Natural killer cell treated with Interleukin-12 subunit alpha and Interleukin-12 subunit beta and Interleukin-15 and Interleukin-18, amount 100 ng/mL, for 72 hours (primary cell): ENCODE measurements around the gene TMEM204. TPM values are rescaled to one million over a fixed set of nuclear protein-coding genes. Genes with fewer than 3 reads are reported as not detected.
"Not testable (repeated sequence)": the region's sequence is repeated elsewhere in the genome, so short reads cannot be mapped to it uniquely, and the experiment has no call there.

ENCODE experiments used
- ATAC-seq, 2 donors: fragments of 150-1000 bp; cut with Tn5 transposase in 1 of 2; sonication (Bioruptor Pico), chemical (Tn5 transposase) in 1 of 2; 2 replicates each; pipeline ENCODE4 v1.10.0; 2021
- DNase-seq: peaks from one replicate; pipeline ENCODE4 v3.0.0; 2022; ENCODE audit warnings: low spot score
- H3K27ac Mint-ChIP-seq, 2 donors: 1 replicate in 1 of 2; 2 replicates in 1 of 2; pipeline ENCODE4 v1.8.0; 2022; ENCODE audit warnings: mixed read lengths in 2 of 2, mild to moderate bottlenecking in 1 of 2, moderate library complexity in 1 of 2
- H3K27me3 Mint-ChIP-seq, 2 donors: 1 replicate in 1 of 2; 2 replicates in 1 of 2; pipeline ENCODE4 v1.8.0; 2022; ENCODE audit warnings: mixed read lengths in 2 of 2
- H3K36me3 Mint-ChIP-seq: one replicate; pipeline ENCODE4 v1.8.0; 2022; ENCODE audit warnings: mixed read lengths
- H3K4me1 Mint-ChIP-seq, 2 donors: 1 replicate in 1 of 2; 2 replicates in 1 of 2; pipeline ENCODE4 v1.8.0; 2022; ENCODE audit warnings: low read depth in 2 of 2, mixed read lengths in 2 of 2, mild to moderate bottlenecking in 1 of 2
- H3K4me3 Mint-ChIP-seq: one replicate; pipeline ENCODE4 v1.8.0; 2022; ENCODE audit warnings: mixed read lengths
- H3K9me3 Mint-ChIP-seq: 2 replicates; pipeline ENCODE4 v1.8.0; 2022; ENCODE audit warnings: mixed read lengths
- total RNA-seq, 2 donors: library from RNA; stranded (reverse); gene quantifications; one replicate each; pipeline ENCODE4 v1.2.3, GENCODE V29; 2022

The TMEM204 gene
- total RNA-seq, 2 donors from 2014 or later = 2.8 to 10.7 TPM

- H3K4me3 Mint-ChIP-seq = no peak overlapping the region
- H3K36me3 Mint-ChIP-seq = no peaks in the 10 kb centered on the region
- no peaks in the 10 kb centered on the region for H3K9me3 Mint-ChIP-seq
- H3K27me3 Mint-ChIP-seq = no peaks in the 10 kb centered on the region
- DNase-seq (no peak), ATAC-seq (no peak)
- H3K4me1 Mint-ChIP-seq = peaks cover 0 to 2% of the 10 kb centered on the region in 2 donors
- H3K27ac Mint-ChIP-seq = no peak overlapping the region
These were observed 45.7 kb downstream of the TMEM204 start for GRCh38 chr16:1579214-1579613.

- no peak for ATAC-seq
- Mint-ChIP-seq H3K27ac (no peak overlapping the region), H3K36me3 (no peaks in the 10 kb centered on the region), H3K9me3 (no peaks in the 10 kb centered on the region), H3K27me3 (no peaks in the 10 kb centered on the region), H3K4me3 (no peak overlapping the region), H3K4me1 (peaks cover 0 to 2% of the 10 kb centered on the region in 2 donors)
- DNase-seq = no peak
These were observed 46.8 kb downstream of the TMEM204 start for GRCh38 chr16:1580256-1580655.

- H3K27me3 Mint-ChIP-seq = no peaks in the 10 kb centered on the region
- H3K27ac Mint-ChIP-seq = no peak overlapping the region
- no peak for ATAC-seq
- DNase-seq = no peak
- no peaks in the 10 kb centered on the region for H3K36me3 Mint-ChIP-seq
- no peaks in the 10 kb centered on the region for H3K9me3 Mint-ChIP-seq
- H3K4me3 Mint-ChIP-seq = no peak overlapping the region
- H3K4me1 Mint-ChIP-seq = peaks cover 0 to 2% of the 10 kb centered on the region in 2 donors
These were observed 47.5 kb downstream of the TMEM204 start for GRCh38 chr16:1580956-1581355.

- Mint-ChIP-seq H3K9me3 (no peaks in the 10 kb centered on the region), H3K36me3 (no peaks in the 10 kb centered on the region), H3K27ac (no peak overlapping the region), H3K27me3 (no peaks in the 10 kb centered on the region), H3K4me3 (no peak overlapping the region), H3K4me1 (peaks cover 0 to 2% of the 10 kb centered on the region in 2 donors)
- ATAC-seq (no peak), DNase-seq (no peak)
These were observed 48.3 kb downstream of the TMEM204 start for GRCh38 chr16:1581804-1582203.

GRCh38 chr16:1583180-1583579 lies 49.7 kb downstream of the TMEM204 start:
- Mint-ChIP-seq H3K27ac (no peak overlapping the region), H3K36me3 (no peaks in the 10 kb centered on the region)
- ATAC-seq = no peak

GRCh38 chr16:1584926-1585484 lies 51.5 kb downstream of the TMEM204 start:
- H3K4me3 Mint-ChIP-seq = no peak overlapping the region
- H3K27me3 Mint-ChIP-seq = no peaks in the 10 kb centered on the region
- H3K4me1 Mint-ChIP-seq = no peaks in the 10 kb centered on the region
- DNase-seq = no peak
- no peaks in the 10 kb centered on the region for H3K36me3 Mint-ChIP-seq
- no peak for ATAC-seq
- no peaks in the 10 kb centered on the region for H3K9me3 Mint-ChIP-seq
- H3K27ac Mint-ChIP-seq = no peak overlapping the region

More at GRCh38 chr16:1583180-1583579, 49.7 kb downstream of the TMEM204 start:
- DNase-seq = no peak
- Mint-ChIP-seq H3K27me3 (no peaks in the 10 kb centered on the region), H3K4me1 (peaks cover 0 to 2% of the 10 kb centered on the region in 2 donors), H3K9me3 (no peaks in the 10 kb centered on the region), H3K4me3 (no peak overlapping the region)

GRCh38 chr16:1590366-1590765 lies 56.9 kb downstream of the TMEM204 start:
- Mint-ChIP-seq H3K27me3 (no peaks in the 10 kb centered on the region), H3K4me3 (no peak overlapping the region), H3K36me3 (no peaks in the 10 kb centered on the region), H3K27ac (no peak overlapping the region), H3K9me3 (no peaks in the 10 kb centered on the region), H3K4me1 (no peaks in the 10 kb centered on the region)
- no peak for DNase-seq
- no peak for ATAC-seq

GRCh38 chr16:1590930-1591705 lies 57.7 kb downstream of the TMEM204 start:
- Mint-ChIP-seq H3K36me3 (no peaks in the 10 kb centered on the region), H3K4me1 (no peaks in the 10 kb centered on the region), H3K27me3 (no peaks in the 10 kb centered on the region), H3K4me3 (no peak overlapping the region), H3K27ac (no peak overlapping the region), H3K9me3 (no peaks in the 10 kb centered on the region)
- ATAC-seq (no peak), DNase-seq (no peak)

- Mint-ChIP-seq H3K27me3 (no peaks in the 10 kb centered on the region), H3K27ac (no peak overlapping the region), H3K9me3 (no peaks in the 10 kb centered on the region), H3K4me3 (no peak overlapping the region), H3K4me1 (no peaks in the 10 kb centered on the region), H3K36me3 (no peaks in the 10 kb centered on the region)
- ATAC-seq (no peak), DNase-seq (no peak)
These were observed 59.0 kb downstream of the TMEM204 start for GRCh38 chr16:1592446-1592845.

GRCh38 chr16:1595511-1595910 lies 62.0 kb downstream of the TMEM204 start:
- H3K36me3 Mint-ChIP-seq, H3K9me3 Mint-ChIP-seq, DNase-seq, H3K27me3 Mint-ChIP-seq, H3K4me1 Mint-ChIP-seq, H3K4me3 Mint-ChIP-seq, H3K27ac Mint-ChIP-seq, ATAC-seq: not testable (repeated sequence)

GRCh38 chr16:1596516-1596915 lies 63.0 kb downstream of the TMEM204 start:
- H3K4me3 Mint-ChIP-seq = no peak overlapping the region
- no peak for DNase-seq
- no peaks in the 10 kb centered on the region for H3K9me3 Mint-ChIP-seq
- H3K27me3 Mint-ChIP-seq = no peaks in the 10 kb centered on the region
- no peaks in the 10 kb centered on the region for H3K4me1 Mint-ChIP-seq
- H3K27ac Mint-ChIP-seq = no peak overlapping the region
- ATAC-seq = no peak
- no peaks in the 10 kb centered on the region for H3K36me3 Mint-ChIP-seq

GRCh38 chr16:1597154-1597553 lies 63.7 kb downstream of the TMEM204 start:
- H3K4me1 Mint-ChIP-seq = no peaks in the 10 kb centered on the region
- no peaks in the 10 kb centered on the region for H3K36me3 Mint-ChIP-seq
- H3K9me3 Mint-ChIP-seq = no peaks in the 10 kb centered on the region
- no peaks in the 10 kb centered on the region for H3K27me3 Mint-ChIP-seq
- H3K27ac Mint-ChIP-seq = no peak overlapping the region
- DNase-seq = no peak
- H3K4me3 Mint-ChIP-seq = no peak overlapping the region
- no peak for ATAC-seq

- Mint-ChIP-seq H3K4me1 (no peaks in the 10 kb centered on the region), H3K9me3 (no peaks in the 10 kb centered on the region), H3K27ac (no peak overlapping the region), H3K4me3 (no peak overlapping the region), H3K27me3 (no peaks in the 10 kb centered on the region), H3K36me3 (no peaks in the 10 kb centered on the region)
- DNase-seq (no peak), ATAC-seq (no peak)
These were observed 67.6 kb downstream of the TMEM204 start for GRCh38 chr16:1601031-1601430.

GRCh38 chr16:1601489-1601888 lies 68.0 kb downstream of the TMEM204 start:
- Mint-ChIP-seq H3K27ac (no peak overlapping the region), H3K9me3 (no peaks in the 10 kb centered on the region), H3K36me3 (no peaks in the 10 kb centered on the region), H3K4me3 (no peak overlapping the region), H3K4me1 (no peaks in the 10 kb centered on the region), H3K27me3 (no peaks in the 10 kb centered on the region)
- ATAC-seq (no peak), DNase-seq (no peak)
